DND-41 (cell line): ENCODE measurements around the gene MSL2.

Experiments used
- EZH2 ChIP-seq: IDR thresholded peaks from 3 replicates; pipeline ENCODE4 v1.6.1; 2012; ENCODE audit warnings: borderline replicate concordance, low read depth, mild to moderate bottlenecking, moderate library complexity, low read length, inconsistent platforms; ENCODE audit not compliant: severe bottlenecking
- TF ChIP-seq, protein P1 (sequence below): IDR thresholded peaks from 2 replicates; pipeline ENCODE4 v1.5.1; 2012; ENCODE audit warnings: borderline replicate concordance, low read length, moderate library complexity, mild to moderate bottlenecking; ENCODE audit not compliant: poor library complexity, severe bottlenecking; ENCODE audit errors: extremely low read depth

DNA sequence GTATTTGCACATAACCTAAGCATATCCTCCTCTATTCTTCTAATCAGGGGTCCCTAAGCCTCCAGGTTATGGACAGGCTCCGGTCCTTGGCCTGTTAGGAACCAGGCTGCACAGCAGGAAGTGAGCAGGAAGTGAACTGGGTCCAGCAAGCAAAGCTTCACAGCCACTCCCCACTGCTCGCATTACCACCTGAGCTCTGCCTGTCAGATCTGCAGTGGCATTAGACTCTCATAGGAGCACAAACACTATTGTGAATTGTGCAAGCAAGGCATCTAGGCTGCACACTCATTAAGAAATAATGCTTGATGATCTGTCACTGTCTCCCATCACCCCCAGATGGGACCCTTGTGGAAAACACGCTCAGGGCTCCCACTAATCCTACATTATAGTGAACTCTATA lies 9.8 kb downstream of the MSL2 start:
- TF ChIP-seq, protein P1, sequence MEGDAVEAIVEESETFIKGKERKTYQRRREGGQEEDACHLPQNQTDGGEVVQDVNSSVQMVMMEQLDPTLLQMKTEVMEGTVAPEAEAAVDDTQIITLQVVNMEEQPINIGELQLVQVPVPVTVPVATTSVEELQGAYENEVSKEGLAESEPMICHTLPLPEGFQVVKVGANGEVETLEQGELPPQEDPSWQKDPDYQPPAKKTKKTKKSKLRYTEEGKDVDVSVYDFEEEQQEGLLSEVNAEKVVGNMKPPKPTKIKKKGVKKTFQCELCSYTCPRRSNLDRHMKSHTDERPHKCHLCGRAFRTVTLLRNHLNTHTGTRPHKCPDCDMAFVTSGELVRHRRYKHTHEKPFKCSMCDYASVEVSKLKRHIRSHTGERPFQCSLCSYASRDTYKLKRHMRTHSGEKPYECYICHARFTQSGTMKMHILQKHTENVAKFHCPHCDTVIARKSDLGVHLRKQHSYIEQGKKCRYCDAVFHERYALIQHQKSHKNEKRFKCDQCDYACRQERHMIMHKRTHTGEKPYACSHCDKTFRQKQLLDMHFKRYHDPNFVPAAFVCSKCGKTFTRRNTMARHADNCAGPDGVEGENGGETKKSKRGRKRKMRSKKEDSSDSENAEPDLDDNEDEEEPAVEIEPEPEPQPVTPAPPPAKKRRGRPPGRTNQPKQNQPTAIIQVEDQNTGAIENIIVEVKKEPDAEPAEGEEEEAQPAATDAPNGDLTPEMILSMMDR, result no peak
- TF ChIP-seq EZH2, result no peak
